Neural crest cell (in vitro differentiated cells): ENCODE results near the gene ENTPD8. TPM values are rescaled to one million over a fixed set of nuclear protein-coding genes. Genes with fewer than 3 reads are reported as not detected.

ENCODE experiments used
- DNase-seq: peaks from one replicate; pipeline ENCODE4 v3.0.0; 2021; ENCODE audit warnings: low read depth, mixed read lengths, low spot score
- H3K27ac Mint-ChIP-seq: one replicate; pipeline ENCODE4 v1.8.0; 2021; ENCODE audit warnings: mild to moderate bottlenecking, mixed read lengths; ENCODE audit not compliant: unreplicated experiment
- H3K27me3 Mint-ChIP-seq: 2 replicates; pipeline ENCODE4 v1.8.0; 2021; ENCODE audit warnings: low read depth, mild to moderate bottlenecking, mixed read lengths
- H3K36me3 Mint-ChIP-seq: 2 replicates; pipeline ENCODE4 v1.8.0; 2021; ENCODE audit warnings: low read depth, mild to moderate bottlenecking, mixed read lengths
- H3K4me1 Mint-ChIP-seq: 2 replicates; pipeline ENCODE4 v1.8.0; 2021; ENCODE audit warnings: mixed read lengths
- H3K4me3 Mint-ChIP-seq: one replicate; pipeline ENCODE4 v1.8.0; 2021; ENCODE audit warnings: mild to moderate bottlenecking, mixed read lengths
- H3K9me3 Mint-ChIP-seq: 2 replicates; pipeline ENCODE4 v1.8.0; 2021; ENCODE audit warnings: mixed read lengths
- CTCF ChIP-seq: fragments of 200-600 bp; sonication (generic); conservative IDR thresholded peaks from 2 replicates; pipeline ENCODE4 v1.5.0; 2021; ENCODE audit warnings: antibody characterized with exemption, mild to moderate bottlenecking
- total RNA-seq: library from RNA; stranded (reverse); gene quantifications from 2 replicates; pipeline ENCODE4 v1.2.1, GENCODE V29; 2021

Gene ENTPD8
- total RNA-seq, 1 donor from 2014 or later = 0.12 TPM

GRCh38 chr9:137477778-137478612 lies 36.8 kb upstream of the ENTPD8 start:
- Mint-ChIP-seq H3K36me3 (peaks cover 18% of the 10 kb centered on the region), H3K4me3 (no peak overlapping the region), H3K4me1 (peaks cover 11% of the 10 kb centered on the region), H3K9me3 (peaks cover 10% of the 10 kb centered on the region), H3K27me3 (no peaks in the 10 kb centered on the region), H3K27ac (no peak overlapping the region)
- DNase-seq = no peak
- no peak for TF ChIP-seq CTCF

GRCh38 chr9:137476856-137477255 lies 35.7 kb upstream of the ENTPD8 start:
- Mint-ChIP-seq H3K27me3 (no peaks in the 10 kb centered on the region), H3K36me3 (peaks cover 20% of the 10 kb centered on the region), H3K4me1 (peaks cover 6% of the 10 kb centered on the region), H3K27ac (no peak overlapping the region), H3K9me3 (peaks cover 10% of the 10 kb centered on the region), H3K4me3 (no peak overlapping the region)
- no peak for TF ChIP-seq CTCF
- no peak for DNase-seq

GRCh38 chr9:137475666-137476065 lies 34.5 kb upstream of the ENTPD8 start:
- peaks cover 5% of the 10 kb centered on the region for H3K4me1 Mint-ChIP-seq
- H3K27me3 Mint-ChIP-seq = no peaks in the 10 kb centered on the region
- TF ChIP-seq CTCF = no peak
- H3K9me3 Mint-ChIP-seq = peaks cover 10% of the 10 kb centered on the region
- peaks cover 20% of the 10 kb centered on the region for H3K36me3 Mint-ChIP-seq
- no peak overlapping the region for H3K4me3 Mint-ChIP-seq
- H3K27ac Mint-ChIP-seq = no peak overlapping the region
- no peak for DNase-seq

- Mint-ChIP-seq H3K9me3 (peaks cover 10% of the 10 kb centered on the region), H3K27me3 (no peaks in the 10 kb centered on the region), H3K36me3 (peaks cover 20% of the 10 kb centered on the region), H3K4me1 (peaks cover under 1% of the 10 kb centered on the region), H3K27ac (no peak overlapping the region), H3K4me3 (no peak overlapping the region)
- no peak for TF ChIP-seq CTCF
- no peak for DNase-seq
These were observed 33.1 kb upstream of the ENTPD8 start for GRCh38 chr9:137474271-137474670.

GRCh38 chr9:137470785-137471184 lies 29.6 kb upstream of the ENTPD8 start:
- peaks cover 15% of the 10 kb centered on the region for H3K36me3 Mint-ChIP-seq
- peaks cover 5% of the 10 kb centered on the region for H3K9me3 Mint-ChIP-seq
- no peak for TF ChIP-seq CTCF
- H3K27ac Mint-ChIP-seq = no peak overlapping the region
- H3K4me1 Mint-ChIP-seq = no peaks in the 10 kb centered on the region
- DNase-seq = no peak
- no peaks in the 10 kb centered on the region for H3K27me3 Mint-ChIP-seq
- H3K4me3 Mint-ChIP-seq = no peak overlapping the region
